Testis (tissue), 3 donors: Measurements from ENCODE around the gene C4A. TPM values are rescaled to one million over a fixed set of nuclear protein-coding genes. Genes with fewer than 3 reads are reported as not detected.

ENCODE experiments used
- DNase-seq: peaks from one replicate; pipeline ENCODE4 v3.0.0-alpha.2; 2019
- H3K27ac ChIP-seq, 2 donors: fragments of 200-600 bp; sonication (generic); one replicate each; pipeline ENCODE4 v1.5.1; 2019
- H3K27me3 ChIP-seq: fragments of 200-600 bp; sonication (generic); one replicate; pipeline ENCODE4 v1.5.1; 2019
- H3K36me3 ChIP-seq: fragments of 200-600 bp; sonication (generic); one replicate; pipeline ENCODE4 v1.5.1; 2017; ENCODE audit warnings: low read depth; ENCODE audit errors: missing control alignments
- H3K4me1 ChIP-seq: fragments of 200-600 bp; sonication (generic); one replicate; pipeline ENCODE4 v1.5.1; 2019
- H3K4me3 ChIP-seq, 2 donors: fragments of 200-600 bp; sonication (generic); one replicate each; pipeline ENCODE4 v1.5.1; 2017 to 2019
- H3K9me3 ChIP-seq: fragments of 200-600 bp; sonication (generic); one replicate; pipeline ENCODE4 v1.5.1; 2017
- CTCF ChIP-seq, 3 experiments: fragments of 450-650 bp in 2 of 3; fragments of 200-600 bp in 1 of 3; sonication (generic) in 1 of 3; IDR thresholded peaks; one replicate each; pipeline ENCODE4 v1.5.1; 2016 to 2019; ENCODE audit warnings: antibody characterized with exemption in 3 of 3, mild to moderate bottlenecking in 2 of 3, moderate library complexity in 1 of 3
- POLR2A ChIP-seq: fragments of 450-650 bp; IDR thresholded peaks from one replicate; pipeline ENCODE4 v1.6.1; 2017; ENCODE audit warnings: antibody characterized with exemption, mild to moderate bottlenecking, moderate library complexity
- WGBS, 2 donors: methylation state at CpG; one replicate each; pipeline ENCODE4 v1.1.5; 2018; 5-methylcytosine and 5-hydroxymethylcytosine counted together
- intact Hi-C: fragments of 100-400 bp; cut with DNase I; formaldehyde crosslinking; loops from one replicate; pipeline ENCODE4 v1.15.1; 2023; ENCODE audit warnings: low total_unique reads
- polyA plus RNA-seq: library from polyadenylated mRNA; stranded (reverse); fragments of 350-450 nt; fragmentation: Illumina TruSeq; extraction: RNeasy Lipid Tissue Mini Kit (QIAGEN cat#74804); gene quantifications from one replicate; pipeline ENCODE4 v1.2.3, GENCODE V29; 2014; ENCODE audit warnings: low read depth, low replicate concordance; ENCODE audit not compliant: insufficient read depth
- total RNA-seq, 2 donors: library from RNA; depleted of rRNA; stranded (reverse); fragments of >200 nt; gene quantifications; one replicate each; pipeline ENCODE4 v1.2.3, GENCODE V29; 2016

C4A gene
- total and polyA plus RNA-seq, 3 donors from 2014 or later = 24.6 to 123 (median 114) TPM

GRCh38 chr6:31943742-31944141 lies 38.1 kb upstream of the C4A start:
- DNase-seq = no peak
- 78 to 100% methylated on average over 1 to 3 of the region's 3 CpGs for WGBS, 2 donors
- intact Hi-C loops = no loop called here

GRCh38 chr6:31945154-31945506 lies 36.7 kb upstream of the C4A start:
- Histone ChIP-seq H3K4me1 (peaks cover 19% of the 10 kb centered on the region), H3K36me3 (no peaks in the 10 kb centered on the region), H3K4me3 (no peak overlapping the region), H3K27ac (peak overlapping the region; percentile 3 to 69), H3K9me3 (no peaks in the 10 kb centered on the region), H3K27me3 (no peaks in the 10 kb centered on the region)
- TF ChIP-seq POLR2A (no peak), CTCF (IDR thresholded peaks at IDR 0.05) (no peak)
- DNase-seq = no peak
- WGBS, 2 donors = 74 to 85% methylated on average over 9 of the region's 9 CpGs
- intact Hi-C loops = no loop called here

More at GRCh38 chr6:31943742-31944141, 38.1 kb upstream of the C4A start:
- H3K27me3 ChIP-seq = no peaks in the 10 kb centered on the region
- no peak overlapping the region for H3K27ac ChIP-seq
- H3K4me1 ChIP-seq = peaks cover 19% of the 10 kb centered on the region
- TF ChIP-seq CTCF (IDR thresholded peaks at IDR 0.05) = no peak
- no peak for TF ChIP-seq POLR2A
- no peaks in the 10 kb centered on the region for H3K36me3 ChIP-seq
- H3K4me3 ChIP-seq = no peak overlapping the region
- H3K9me3 ChIP-seq = no peaks in the 10 kb centered on the region

- peak; percentile 77 for DNase-seq
- TF ChIP-seq POLR2A (no peak), CTCF (IDR thresholded peaks at IDR 0.05) (no peak)
- intact Hi-C loops = no loop called here
- Histone ChIP-seq H3K4me3 (no peak within 1 kb of the TSS), H3K36me3 (no peaks in the 10 kb centered on the region), H3K9me3 (no peaks in the 10 kb centered on the region), H3K27ac (peak within 1 kb of the TSS; percentile 3 to 69), H3K4me1 (peaks cover 15% of the 10 kb centered on the region), H3K27me3 (no peaks in the 10 kb centered on the region)
- WGBS, 2 donors = 52 to 59% methylated on average over 8 to 11 of the region's 11 CpGs
Observed at GRCh38 chr6:31945507-31946369, 36.1 kb upstream of the C4A start, which contains the start of gene CFB. CFB (plus strand) TSS chr6:31946095; CDS start chr6:31946222, 127 bp downstream.

GRCh38 chr6:31946370-31946885 lies 35.4 kb upstream of the C4A start:
- Histone ChIP-seq H3K27ac (peak overlapping the region; percentile 3 to 69), H3K36me3 (no peaks in the 10 kb centered on the region), H3K4me3 (no peak overlapping the region), H3K27me3 (no peaks in the 10 kb centered on the region), H3K9me3 (no peaks in the 10 kb centered on the region), H3K4me1 (peaks cover 10% of the 10 kb centered on the region)
- intact Hi-C loops = no loop called here
- 89% methylated on average over 11 of the region's 11 CpGs for WGBS, 2 donors
- TF ChIP-seq CTCF (IDR thresholded peaks at IDR 0.05) = no peak
- no peak for TF ChIP-seq POLR2A
- DNase-seq = no peak
